MM.1S (cell line): ENCODE results near the gene PPM1G.

Experiments
- DNase-seq: peaks from one replicate; pipeline ENCODE4 v3.0.0-alpha.2; 2015
- H2AFZ ChIP-seq: fragments of 300-600 bp; sonication (generic); 2 replicates; pipeline ENCODE4 v1.6.0; 2016; ENCODE audit warnings: antibody characterized with exemption, low read length
- H3F3A ChIP-seq: fragments of 300-600 bp; sonication (generic); 2 replicates; pipeline ENCODE4 v1.6.1; 2016; ENCODE audit warnings: mild to moderate bottlenecking, antibody characterized with exemption, low read length, moderate library complexity, mixed read lengths; ENCODE audit not compliant: insufficient read depth
- H3K27ac ChIP-seq: fragments of 300-600 bp; sonication (generic); 2 replicates; pipeline ENCODE4 v1.5.1; 2016; ENCODE audit warnings: mild to moderate bottlenecking, low read length
- H3K27me3 ChIP-seq: fragments of 300-600 bp; sonication (generic); replicated peaks from 2 replicates; pipeline ENCODE4 v1.6.0; 2016; ENCODE audit warnings: low read length; ENCODE audit not compliant: insufficient read depth
- H3K36me3 ChIP-seq: fragments of 300-600 bp; sonication (generic); replicated peaks from 2 replicates; pipeline ENCODE4 v1.6.1; 2016; ENCODE audit warnings: mild to moderate bottlenecking, low read length, mixed read lengths; ENCODE audit not compliant: insufficient read depth
- H3K4me1 ChIP-seq: fragments of 300-600 bp; sonication (generic); 2 replicates; pipeline ENCODE4 v1.6.1; 2016; ENCODE audit warnings: low read length, mixed read lengths
- H3K4me2 ChIP-seq: fragments of 300-600 bp; sonication (generic); 2 replicates; pipeline ENCODE4 v1.6.0; 2016; ENCODE audit warnings: low read depth, low read length
- H3K4me3 ChIP-seq: fragments of 300-600 bp; sonication (generic); 2 replicates; pipeline ENCODE4 v1.5.1; 2016; ENCODE audit warnings: low read length, mixed read lengths
- H3K79me2 ChIP-seq: fragments of 300-600 bp; sonication (generic); 2 replicates; pipeline ENCODE4 v1.6.1; 2016; ENCODE audit warnings: mixed run types, low read length, mixed read lengths
- H3K9ac ChIP-seq: fragments of 300-600 bp; sonication (generic); 2 replicates; pipeline ENCODE4 v1.6.1; 2016; ENCODE audit warnings: low read length, mixed read lengths
- H3K9me2 ChIP-seq: fragments of 300-600 bp; sonication (generic); replicated peaks from 2 replicates; pipeline ENCODE4 v1.6.1; 2016; ENCODE audit warnings: mild to moderate bottlenecking, low read length, mixed read lengths; ENCODE audit not compliant: insufficient read depth
- H3K9me3 ChIP-seq: fragments of 300-600 bp; sonication (generic); replicated peaks from 2 replicates; pipeline ENCODE4 v1.6.1; 2016; ENCODE audit warnings: mild to moderate bottlenecking, low read length, mixed read lengths; ENCODE audit not compliant: insufficient read depth
- H4K20me1 ChIP-seq: fragments of 300-600 bp; sonication (generic); 2 replicates; pipeline ENCODE4 v1.6.1; 2016; ENCODE audit warnings: mild to moderate bottlenecking, low read length, moderate library complexity, mixed read lengths; ENCODE audit not compliant: insufficient read depth
- CTCF ChIP-seq: fragments of 300-600 bp; sonication (generic); IDR thresholded peaks from 2 replicates; pipeline ENCODE4 v1.5.1; 2016; ENCODE audit warnings: antibody characterized with exemption, low read length, mixed read lengths
- EZH2 ChIP-seq: fragments of 300-600 bp; sonication (generic); optimal IDR thresholded peaks from 2 replicates; pipeline ENCODE3; 2017; ENCODE audit warnings: low read depth, mild to moderate bottlenecking, antibody characterized with exemption, low read length, mixed read lengths
- EZH2phosphoT487 ChIP-seq: fragments of 300-600 bp; sonication (generic); IDR thresholded peaks from 2 replicates; pipeline ENCODE4 v1.6.1; 2018; ENCODE audit warnings: antibody characterized with exemption, low read length

PPM1G gene

GRCh38 chr2:27350106-27350693, 59.2 kb downstream of the PPM1G start:
- H3K27me3 ChIP-seq, result no peaks in the 10 kb centered on the region
- peaks cover 9% of the 10 kb centered on the region; the same call in 1 of the 2 replicates for H3F3A ChIP-seq
- no peaks in the 10 kb centered on the region for H4K20me1 ChIP-seq
- H3K9me2 ChIP-seq, result no peaks in the 10 kb centered on the region
- DNase-seq, result peak; percentile 81
- no peaks in the 10 kb centered on the region for H3K36me3 ChIP-seq
- peaks cover 18% of the 10 kb centered on the region for H3K4me1 ChIP-seq
- no peaks in the 10 kb centered on the region for H3K9me3 ChIP-seq
- peak overlapping the region; percentile 69; the same call in 1 of the 2 replicates for H3K27ac ChIP-seq
- H2AFZ ChIP-seq, result no peak overlapping the region
- no peak overlapping the region for H3K9ac ChIP-seq
- no peak overlapping the region for H3K4me3 ChIP-seq
- TF ChIP-seq EZH2phosphoT487, result no peak
- TF ChIP-seq CTCF, result no peak
- TF ChIP-seq EZH2, result no peak
- H3K79me2 ChIP-seq, result peaks cover 94% of the 10 kb centered on the region
- H3K4me2 ChIP-seq, result peak overlapping the region; percentile 39

GRCh38 chr2:27347641-27348040, 61.8 kb downstream of the PPM1G start:
- Histone ChIP-seq H3F3A (peaks cover 9% of the 10 kb centered on the region; the same call in 1 of the 2 replicates), H3K9me2 (no peaks in the 10 kb centered on the region), H3K27me3 (no peaks in the 10 kb centered on the region), H3K4me2 (no peak overlapping the region), H3K27ac (no peak overlapping the region), H3K79me2 (peaks cover 94% of the 10 kb centered on the region), H3K9me3 (no peaks in the 10 kb centered on the region), H4K20me1 (no peaks in the 10 kb centered on the region), H3K36me3 (no peaks in the 10 kb centered on the region), H3K9ac (no peak overlapping the region), H3K4me1 (peaks cover 18% of the 10 kb centered on the region), H3K4me3 (no peak overlapping the region), H2AFZ (no peak overlapping the region)
- no peak for DNase-seq
- TF ChIP-seq EZH2phosphoT487, result no peak
- no peak for TF ChIP-seq EZH2
- TF ChIP-seq CTCF, result no peak

GRCh38 chr2:27336173-27336572, 73.2 kb downstream of the PPM1G start:
- no peaks in the 10 kb centered on the region for H3K9me3 ChIP-seq
- H3K4me3 ChIP-seq, result no peak overlapping the region
- H3K79me2 ChIP-seq, result no peaks in the 10 kb centered on the region
- H3K4me1 ChIP-seq, result no peaks in the 10 kb centered on the region
- TF ChIP-seq CTCF (no peak), EZH2phosphoT487 (no peak)
- no peak overlapping the region for H3K27ac ChIP-seq
- no peaks in the 10 kb centered on the region for H4K20me1 ChIP-seq
- DNase-seq, result no peak
- H3K27me3 ChIP-seq, result no peaks in the 10 kb centered on the region
- no peak overlapping the region for H2AFZ ChIP-seq
- no peaks in the 10 kb centered on the region for H3K9me2 ChIP-seq
- H3K4me2 ChIP-seq, result no peak overlapping the region
- H3K9ac ChIP-seq, result no peak overlapping the region
- peaks cover under 1% of the 10 kb centered on the region for H3K36me3 ChIP-seq
- no peaks in the 10 kb centered on the region for H3F3A ChIP-seq
